ENCODE results near the gene KLF3.

KLF3 gene

DNA sequence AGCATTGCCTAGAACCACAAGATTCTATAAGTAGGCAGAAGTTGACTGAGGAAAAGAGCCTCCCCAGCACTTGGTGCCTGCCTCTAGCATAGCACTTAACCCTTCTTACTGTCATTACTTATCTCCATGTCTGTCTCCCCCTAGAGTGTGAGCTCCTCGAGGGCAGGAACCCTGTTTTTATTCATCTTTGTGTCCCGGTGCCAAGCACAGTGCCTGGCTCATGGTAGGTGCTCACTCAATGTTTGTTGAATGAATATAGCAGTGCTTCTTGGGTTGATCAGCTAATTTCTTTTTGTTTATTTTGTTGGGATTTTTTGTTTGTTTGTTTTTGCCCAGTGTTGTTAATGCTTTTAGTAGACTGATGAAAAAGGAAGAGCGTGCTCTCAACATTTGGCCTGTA lies 30.3 kb downstream of the KLF3 start:
- DNase-seq (ENCODE audit: low read depth): no peak
- TF ChIP-seq CTCF (IDR thresholded peaks at IDR 0.05; ENCODE audit: control insufficient read depth, extremely low read depth, insufficient read depth): no peak
- no peak overlapping the region for H3K4me3 ChIP-seq (ENCODE audit: low read depth, low read length)

- no peak for TF ChIP-seq CTCF (IDR thresholded peaks at IDR 0.05; ENCODE audit: control insufficient read depth, extremely low read depth, insufficient read depth)
- no peak for DNase-seq (ENCODE audit: low read depth)
- H3K4me3 ChIP-seq (ENCODE audit: low read depth, low read length): no peak overlapping the region
Observed at GRCh38 chr4:38695809-38696208, 31.8 kb downstream of the KLF3 start.

DNA sequence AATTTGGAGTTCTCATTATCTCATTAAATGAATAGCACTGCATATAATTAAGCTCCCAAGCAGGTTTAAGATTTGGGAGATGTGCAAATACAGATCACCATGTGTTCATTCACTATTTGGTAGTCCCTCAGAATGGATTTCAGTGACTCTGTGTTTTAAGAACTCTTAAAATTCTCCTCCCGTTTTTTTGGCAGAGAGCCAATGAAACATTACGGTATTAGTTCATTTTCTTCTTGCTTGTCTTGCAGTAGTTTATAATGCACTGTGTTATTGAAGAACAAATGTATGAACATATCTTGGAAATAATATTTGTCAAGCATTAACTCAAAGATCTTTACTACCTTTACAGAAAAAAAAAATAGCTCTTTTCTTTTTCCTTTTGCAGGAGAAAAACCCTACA lies 32.7 kb downstream of the KLF3 start:
- no peak for TF ChIP-seq CTCF (IDR thresholded peaks at IDR 0.05; ENCODE audit: control insufficient read depth, extremely low read depth, insufficient read depth)
- DNase-seq (ENCODE audit: low read depth): no peak
- H3K4me3 ChIP-seq (ENCODE audit: low read depth, low read length): no peak overlapping the region

- no peak overlapping the region for H3K4me3 ChIP-seq (ENCODE audit: low read depth, low read length)
- TF ChIP-seq CTCF (IDR thresholded peaks at IDR 0.05; ENCODE audit: control insufficient read depth, extremely low read depth, insufficient read depth): no peak
- DNase-seq (ENCODE audit: low read depth): no peak
Observed at GRCh38 chr4:38698176-38698575, 34.2 kb downstream of the KLF3 start.

- TF ChIP-seq CTCF (IDR thresholded peaks at IDR 0.05; ENCODE audit: control insufficient read depth, extremely low read depth, insufficient read depth): no peak
- no peak for DNase-seq (ENCODE audit: low read depth)
Observed at GRCh38 chr4:38699112-38699511, 35.1 kb downstream of the KLF3 start.

DNA sequence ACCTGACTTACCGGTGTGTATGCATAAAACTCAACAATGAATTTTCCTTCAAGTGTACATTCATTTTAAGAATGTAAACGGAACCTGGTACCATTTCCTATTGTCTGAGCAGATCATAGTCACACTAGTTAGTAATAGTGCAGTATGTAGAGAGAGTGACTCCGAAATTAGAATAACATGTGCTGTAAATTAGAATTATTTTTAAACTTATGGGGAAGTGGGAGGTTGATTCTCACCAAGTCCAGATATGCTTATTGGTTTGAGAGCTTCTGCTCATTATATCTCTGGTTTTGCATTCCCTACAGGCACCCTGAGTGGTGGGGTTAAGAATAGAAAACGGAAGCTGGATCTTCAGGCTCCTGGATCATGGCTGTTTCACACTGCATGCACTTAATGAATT lies 39.6 kb downstream of the KLF3 start:
- no peak overlapping the region for H3K4me3 ChIP-seq (ENCODE audit: low read depth, low read length)
- DNase-seq (ENCODE audit: low read depth): no peak
- TF ChIP-seq CTCF (IDR thresholded peaks at IDR 0.05; ENCODE audit: control insufficient read depth, extremely low read depth, insufficient read depth): no peak

More at GRCh38 chr4:38699112-38699511, 35.1 kb downstream of the KLF3 start:
- H3K4me3 ChIP-seq (ENCODE audit: low read depth, low read length): no peak overlapping the region

DNA sequence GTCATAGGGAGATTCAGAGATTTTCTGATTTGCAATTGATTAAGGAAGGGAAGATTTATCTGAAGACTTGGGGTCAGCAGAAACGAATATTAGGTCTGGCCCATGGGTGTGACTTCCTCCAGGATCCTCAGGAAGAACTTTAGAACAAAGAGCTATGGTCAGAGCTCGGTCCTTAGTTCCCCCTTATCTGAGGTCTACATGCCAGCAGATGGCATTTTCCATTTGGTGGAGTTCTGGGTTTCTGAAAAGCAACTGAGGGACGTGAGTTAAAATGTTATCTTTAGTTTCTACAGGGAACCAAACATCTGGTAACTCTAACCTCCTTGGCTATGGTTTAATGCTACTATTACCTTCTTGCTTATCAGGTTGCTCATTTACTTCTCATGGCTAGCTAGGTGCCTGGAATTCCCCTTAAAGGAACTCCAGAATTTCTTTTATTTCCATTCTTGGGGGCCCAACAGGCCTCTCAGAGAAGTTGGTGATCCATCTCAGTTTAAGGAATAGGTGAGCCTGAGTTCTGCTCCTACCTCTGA lies 40.7 kb downstream of the KLF3 start:
- no peak for TF ChIP-seq CTCF (IDR thresholded peaks at IDR 0.05; ENCODE audit: control insufficient read depth, extremely low read depth, insufficient read depth)
- no peak for DNase-seq (ENCODE audit: low read depth)

More for the DNA sequence above, 40.7 kb downstream of the KLF3 start:
- no peak overlapping the region for H3K4me3 ChIP-seq (ENCODE audit: low read depth, low read length)
